IMR-90 (cell line): ENCODE measurements around the gene PDZK1. TPM values are rescaled to one million over a fixed set of nuclear protein-coding genes. Genes with fewer than 3 reads are reported as not detected.

Experiments used
- ATAC-seq: fragments of 200-7000 bp; cut with Tn5 transposase; 2 replicates; pipeline ENCODE4 v1.9.1; 2020; ENCODE audit warnings: low read depth, mild to moderate bottlenecking, moderate library complexity
- BruUV-seq: library from RNA; stranded (reverse); fragments of 400-500 nt; replicated peaks from 2 replicates; lab custom pipeline; 2021; lab: Mats Ljungman, UMichigan
- CTCF ChIA-PET: fragments of 300-600 bp; formaldehyde crosslinking; extraction: SDS; loops from one replicate; lab custom pipeline; 2021; ENCODE audit warnings: antibody characterized with exemption; lab: Yijun Ruan, JAX
- POLR2A ChIA-PET: fragments of 300-600 bp; sonication (Branson Sonifier 250); formaldehyde crosslinking; loops from one replicate; lab custom pipeline; 2022; ENCODE audit warnings: antibody characterized with exemption; ENCODE audit not compliant: unreplicated experiment; lab: Charles Lee
- DNase-seq: peaks from one replicate; pipeline ENCODE4 v3.0.0; 2013
- H2AFZ ChIP-seq: replicated peaks from 2 replicates; pipeline ENCODE3; 2013; ENCODE audit warnings: low read length, mild to moderate bottlenecking; ENCODE audit not compliant: poor library complexity
- H2AK5ac ChIP-seq: 2 replicates; pipeline ENCODE4 v1.6.1; 2013; ENCODE audit warnings: low read depth, low read length, inconsistent platforms
- H2AK9ac ChIP-seq: replicated peaks from 2 replicates; pipeline ENCODE3; 2013; ENCODE audit warnings: mild to moderate bottlenecking, low read depth, low read length, moderate library complexity; ENCODE audit not compliant: poor library complexity
- H2BK120ac ChIP-seq: 2 replicates; pipeline ENCODE4 v1.6.1; 2013; ENCODE audit warnings: low read depth, low read length, inconsistent platforms
- H2BK15ac ChIP-seq: 3 replicates; pipeline ENCODE4 v1.6.1; 2013; ENCODE audit warnings: low read depth, low read length, inconsistent platforms
- H2BK20ac ChIP-seq: 2 replicates; pipeline ENCODE4 v1.6.1; 2013; ENCODE audit warnings: low read depth, mild to moderate bottlenecking, inconsistent platforms, low read length, moderate library complexity
- H2BK5ac ChIP-seq: 2 replicates; pipeline ENCODE4 v1.6.1; 2013; ENCODE audit warnings: mild to moderate bottlenecking, low read depth, low read length, inconsistent platforms; ENCODE audit not compliant: poor library complexity, severe bottlenecking
- H3K14ac ChIP-seq: replicated peaks from 2 replicates; pipeline ENCODE4 v1.6.1; 2013; ENCODE audit warnings: low read depth, low read length, inconsistent platforms
- H3K18ac ChIP-seq: 2 replicates; pipeline ENCODE4 v1.6.1; 2013; ENCODE audit warnings: low read depth, low read length, control low read depth
- H3K23ac ChIP-seq: 2 replicates; pipeline ENCODE4 v1.6.1; 2013; ENCODE audit warnings: low read depth, low read length, inconsistent platforms
- H3K27ac ChIP-seq: 2 replicates; pipeline ENCODE4 v1.5.1; 2013; ENCODE audit warnings: mild to moderate bottlenecking, control low read depth, low read length; ENCODE audit not compliant: insufficient read depth
- H3K27me3 ChIP-seq: 2 replicates; pipeline ENCODE4 v1.6.1; 2013; ENCODE audit warnings: low read length; ENCODE audit not compliant: control insufficient read depth, insufficient read depth
- H3K36me3 ChIP-seq: 2 replicates; pipeline ENCODE4 v1.6.1; 2013; ENCODE audit warnings: low read length, mixed read lengths; ENCODE audit not compliant: control insufficient read depth, insufficient read depth
- H3K4ac ChIP-seq: 2 replicates; pipeline ENCODE4 v1.6.1; 2013; ENCODE audit warnings: low read depth, low read length, inconsistent platforms
- H3K4me1 ChIP-seq: 2 replicates; pipeline ENCODE4 v1.6.1; 2013; ENCODE audit warnings: low read length, mixed read lengths; ENCODE audit not compliant: control insufficient read depth, insufficient read depth
- H3K4me2 ChIP-seq: 2 replicates; pipeline ENCODE4 v1.6.1; 2013; ENCODE audit warnings: low read depth, mild to moderate bottlenecking, control low read depth, low read length, moderate library complexity
- H3K4me3 ChIP-seq: 2 replicates; pipeline ENCODE4 v1.5.1; 2013; ENCODE audit warnings: low read depth, mild to moderate bottlenecking, control low read depth, low read length, moderate library complexity; ENCODE audit not compliant: insufficient read depth
- H3K56ac ChIP-seq: 2 replicates; pipeline ENCODE4 v1.6.1; 2013; ENCODE audit warnings: low read length, inconsistent platforms; ENCODE audit not compliant: insufficient read depth; ENCODE audit errors: extremely low read depth
- H3K79me1 ChIP-seq, 2 experiments: 2 replicates each; pipeline ENCODE4 v1.6.1; 2013; ENCODE audit warnings: low read length in 2 of 2, inconsistent platforms in 1 of 2, low read depth in 1 of 2
- H3K9ac ChIP-seq: 2 replicates; pipeline ENCODE4 v1.6.1; 2013; ENCODE audit warnings: low read depth, low read length, control low read depth
- H3K9me1 ChIP-seq: 2 replicates; pipeline ENCODE4 v1.6.1; 2013; ENCODE audit warnings: low read length, inconsistent platforms; ENCODE audit not compliant: insufficient read depth
- H3K9me3 ChIP-seq: 2 replicates; pipeline ENCODE4 v1.6.1; 2013; ENCODE audit warnings: low read length; ENCODE audit not compliant: control insufficient read depth, insufficient read depth
- H4K20me1 ChIP-seq: 2 replicates; pipeline ENCODE4 v1.6.1; 2013; ENCODE audit warnings: low read length, inconsistent platforms; ENCODE audit not compliant: insufficient read depth
- H4K5ac ChIP-seq: 2 replicates; pipeline ENCODE4 v1.6.1; 2013; ENCODE audit warnings: mild to moderate bottlenecking, low read depth, low read length, control low read depth
- H4K8ac ChIP-seq, 2 experiments: 2 replicates each; pipeline ENCODE4 v1.6.1; 2013; ENCODE audit warnings: low read depth in 2 of 2, low read length in 2 of 2, control low read depth in 1 of 2, inconsistent platforms in 1 of 2
- H4K91ac ChIP-seq: 2 replicates; pipeline ENCODE4 v1.6.1; 2013; ENCODE audit warnings: low read depth, low read length, inconsistent platforms; ENCODE audit not compliant: insufficient read depth
- BHLHE40 ChIP-seq: fragments of 150-350 bp; IDR thresholded peaks from 2 replicates; pipeline ENCODE4 v1.6.1; 2016; ENCODE audit warnings: mild to moderate bottlenecking, low read depth, low read length
- CEBPB ChIP-seq: IDR thresholded peaks from 2 replicates; pipeline ENCODE4 v1.6.1; 2012; ENCODE audit warnings: low read depth, low read length, improper control_type of control experiment
- CHD1 ChIP-seq: IDR thresholded peaks from 2 replicates; pipeline ENCODE4 v1.6.1; 2012; ENCODE audit warnings: low read depth, low read length, improper control_type of control experiment
- CTCF ChIP-seq: conservative IDR thresholded peaks from 2 replicates; pipeline ENCODE4 v1.5.1; 2012; ENCODE audit warnings: mild to moderate bottlenecking, low read depth, low read length, improper control_type of control experiment
- FOS ChIP-seq: fragments of 150-350 bp; IDR thresholded peaks from 2 replicates; pipeline ENCODE4 v1.6.1; 2016; ENCODE audit warnings: low read depth, low read length
- MAFK ChIP-seq: IDR thresholded peaks from 2 replicates; pipeline ENCODE4 v1.6.1; 2012; ENCODE audit warnings: low read depth, low read length, improper control_type of control experiment
- MAZ ChIP-seq: IDR thresholded peaks from 2 replicates; pipeline ENCODE4 v1.6.1; 2012; ENCODE audit warnings: low read depth, mild to moderate bottlenecking, low read length, improper control_type of control experiment, moderate library complexity, borderline replicate concordance
- MXI1 ChIP-seq: IDR thresholded peaks from 2 replicates; pipeline ENCODE4 v1.6.1; 2012; ENCODE audit warnings: low read depth, mild to moderate bottlenecking, low read length, moderate library complexity, borderline replicate concordance
- NFE2L2 ChIP-seq: fragments of 150-350 bp; IDR thresholded peaks from 2 replicates; pipeline ENCODE4 v1.6.1; 2016; ENCODE audit warnings: low read depth, mild to moderate bottlenecking, low read length
- POLR2A ChIP-seq: IDR thresholded peaks from 2 replicates; pipeline ENCODE4 v1.6.1; 2012; ENCODE audit warnings: mild to moderate bottlenecking, low read depth, low read length
- RAD21 ChIP-seq: IDR thresholded peaks from 2 replicates; pipeline ENCODE4 v1.6.1; 2012; ENCODE audit warnings: low read length, improper control_type of control experiment
- RCOR1 ChIP-seq: IDR thresholded peaks from 2 replicates; pipeline ENCODE4 v1.6.1; 2012; ENCODE audit warnings: mild to moderate bottlenecking, low read length, improper control_type of control experiment; ENCODE audit not compliant: insufficient replicate concordance
- RFX5 ChIP-seq: IDR thresholded peaks from 2 replicates; pipeline ENCODE4 v1.8.0; 2012; ENCODE audit warnings: low read depth, mild to moderate bottlenecking, low read length, moderate library complexity
- USF2 ChIP-seq: fragments of 150-350 bp; IDR thresholded peaks from 2 replicates; pipeline ENCODE4 v1.6.1; 2017; ENCODE audit warnings: mild to moderate bottlenecking, antibody characterized with exemption, low read length, low read depth
- WGBS, 2 experiments: methylation state at CpG; one replicate each; pipeline versions ENCODE4 v1.1.5 to v1.1.7; 2013; ENCODE audit warnings: missing lambda C conversion rate in 2 of 2; ENCODE audit not compliant: insufficient read length in 1 of 2; ENCODE audit errors: extremely low coverage in 2 of 2; 5-methylcytosine and 5-hydroxymethylcytosine counted together
- dilution Hi-C: fragments of 300-500 bp; cut with HindIII; formaldehyde crosslinking; loops from one replicate; pipeline ENCODE4 v1.14.3; 2018; ENCODE audit warnings: low sequenced_read_pairs; ENCODE audit not compliant: unreplicated experiment
- in situ Hi-C: fragments of 300-500 bp; cut with MboI; formaldehyde crosslinking; loops from 3 replicates; pipeline ENCODE4 v1.14.3; 2019; ENCODE audit warnings: low sequenced_read_pairs, inconsistent platforms, mixed read lengths
- intact Hi-C: fragments of 100-400 bp; cut with micrococcal nuclease; formaldehyde crosslinking; loops from 2 replicates; pipeline ENCODE4 v1.10.0; 2022
- polyA plus RNA-seq, 3 experiments: library from polyadenylated mRNA; depleted of rRNA; stranded (reverse); fragments of >200 nt; gene quantifications; 2 replicates each; pipeline ENCODE4 v1.2.3, GENCODE V29; 2012; ENCODE audit warnings: low replicate concordance in 1 of 3
- total RNA-seq: library from RNA; depleted of rRNA; stranded (reverse); fragments of >200 nt; gene quantifications from 2 replicates; pipeline ENCODE4 v1.2.3, GENCODE V29; 2012
- TF ChIP-seq, protein P1 (sequence below): fragments of 150-350 bp; IDR thresholded peaks from 2 replicates; pipeline ENCODE4 v1.6.1; 2016; ENCODE audit warnings: low read depth, mild to moderate bottlenecking, low read length, moderate library complexity, borderline replicate concordance

Gene PDZK1
- total and polyA plus RNA-seq, 2 of the 4 experiments (the other 2 are of a cell fraction) = 1.4 to 2.1 TPM

GRCh38 chr1:145730467-145730866, 23.3 kb upstream of the PDZK1 start:
- BruUV-seq = no TSS peak
- POLR2A ChIA-PET = no interaction called here
- Histone ChIP-seq H3K9me3 (no peaks in the 10 kb centered on the region), H3K4ac (no peak overlapping the region; the same call in 1 of the 2 replicates), H3K56ac (no peak overlapping the region), H4K91ac (peak overlapping the region; percentile 33; the same call in 1 of the 2 replicates), H3K79me1 (peaks cover 6 to 22% of the 10 kb centered on the region in 2 experiments; a peak in 3 of 4 replicates), H3K14ac (peak overlapping the region; percentile 46; the same call in 1 of the 2 replicates), H4K8ac (no peak overlapping the region; a peak in 1 of 4 replicates), H3K23ac (0 out of 2 replicates have a peak overlapping the region, but pooled peaks have one; percentile 32), H3K4me3 (no peak overlapping the region), H3K9me1 (peaks cover 9% of the 10 kb centered on the region), H3K27me3 (no peaks in the 10 kb centered on the region), H2BK20ac (no peak overlapping the region), H4K20me1 (no peaks in the 10 kb centered on the region), H3K4me1 (peaks cover 10% of the 10 kb centered on the region), H3K36me3 (0 out of 2 replicates have a peak, but pooled peaks cover 1% of the 10 kb centered on the region), H4K5ac (no peak overlapping the region), H3K18ac (no peak overlapping the region; the same call in 1 of the 2 replicates), H2AK5ac (0 out of 2 replicates have a peak overlapping the region, but pooled peaks have one; percentile 50), H2AK9ac (no peak overlapping the region), H3K4me2 (no peak overlapping the region), H2BK5ac (peak overlapping the region; percentile 9), H3K27ac (no peak overlapping the region), H2BK15ac (peak overlapping the region; percentile 48; the same call in 1 of the 3 replicates), H2BK120ac (peak overlapping the region; percentile 43; the same call in 1 of the 2 replicates), H2AFZ (no peak overlapping the region), H3K9ac (no peak overlapping the region)
- intact Hi-C loops = no loop called here
- no CpG with 5 or more reads among the region's 4 CpGs for WGBS, 2 experiments
- in situ Hi-C loops = no loop called here
- ATAC-seq (no peak), DNase-seq (no peak)
- CTCF ChIA-PET = no interaction called here
- no peak for TF ChIP-seq CEBPB
- no peak for TF ChIP-seq MXI1
- TF ChIP-seq RFX5 = no peak
- TF ChIP-seq USF2 = no peak
- TF ChIP-seq RCOR1 = no peak
- TF ChIP-seq, protein P1, sequence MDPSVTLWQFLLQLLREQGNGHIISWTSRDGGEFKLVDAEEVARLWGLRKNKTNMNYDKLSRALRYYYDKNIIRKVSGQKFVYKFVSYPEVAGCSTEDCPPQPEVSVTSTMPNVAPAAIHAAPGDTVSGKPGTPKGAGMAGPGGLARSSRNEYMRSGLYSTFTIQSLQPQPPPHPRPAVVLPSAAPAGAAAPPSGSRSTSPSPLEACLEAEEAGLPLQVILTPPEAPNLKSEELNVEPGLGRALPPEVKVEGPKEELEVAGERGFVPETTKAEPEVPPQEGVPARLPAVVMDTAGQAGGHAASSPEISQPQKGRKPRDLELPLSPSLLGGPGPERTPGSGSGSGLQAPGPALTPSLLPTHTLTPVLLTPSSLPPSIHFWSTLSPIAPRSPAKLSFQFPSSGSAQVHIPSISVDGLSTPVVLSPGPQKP = no peak
- no peak for TF ChIP-seq BHLHE40
- TF ChIP-seq CHD1 = no peak
- no peak for TF ChIP-seq FOS
- no peak for TF ChIP-seq RAD21
- TF ChIP-seq POLR2A = no peak
- no peak for TF ChIP-seq CTCF
- no peak for TF ChIP-seq NFE2L2
- TF ChIP-seq MAFK = no peak
- TF ChIP-seq MAZ = no peak
- dilution Hi-C loops = no loop called here
